Neural progenitor cell (in vitro differentiated cells): ENCODE results near the gene RDX. TPM values are rescaled to one million over a fixed set of nuclear protein-coding genes. Genes with fewer than 3 reads are reported as not detected.

Source experiments
- DNase-seq: peaks from one replicate; pipeline ENCODE4 v3.0.0-alpha.2; 2016; ENCODE audit warnings: low spot score
- H2AFZ ChIP-seq: fragments of 200-600 bp; sonication (generic); replicated peaks from 2 replicates; pipeline ENCODE4 v1.6.1; 2016; ENCODE audit warnings: antibody characterized with exemption
- H3F3A ChIP-seq: fragments of 200-600 bp; sonication (generic); 2 replicates; pipeline ENCODE4 v1.6.1; 2016; ENCODE audit warnings: antibody characterized with exemption, low read depth
- H3K27ac ChIP-seq: fragments of 200-600 bp; sonication (generic); 2 replicates; pipeline ENCODE4 v1.5.1; 2016; ENCODE audit warnings: mild to moderate bottlenecking
- H3K27me3 ChIP-seq: fragments of 200-600 bp; sonication (generic); 2 replicates; pipeline ENCODE4 v1.6.1; 2016; ENCODE audit warnings: mild to moderate bottlenecking, moderate library complexity
- H3K36me3 ChIP-seq: fragments of 200-600 bp; sonication (generic); 2 replicates; pipeline ENCODE4 v1.5.1; 2016
- H3K4me1 ChIP-seq: fragments of 200-600 bp; sonication (generic); 2 replicates; pipeline ENCODE4 v1.6.1; 2016; ENCODE audit warnings: mixed run types
- H3K4me2 ChIP-seq: fragments of 200-600 bp; sonication (generic); 2 replicates; pipeline ENCODE4 v1.6.1; 2016
- H3K4me3 ChIP-seq: fragments of 200-600 bp; sonication (generic); 2 replicates; pipeline ENCODE4 v1.5.1; 2016
- H3K79me2 ChIP-seq: fragments of 200-600 bp; sonication (generic); 2 replicates; pipeline ENCODE4 v1.6.1; 2016; ENCODE audit warnings: low read depth
- H3K9ac ChIP-seq: fragments of 200-600 bp; sonication (generic); 2 replicates; pipeline ENCODE4 v1.6.1; 2016
- H3K9me3 ChIP-seq: fragments of 200-600 bp; sonication (generic); 2 replicates; pipeline ENCODE4 v1.5.1; 2016; ENCODE audit warnings: low read depth
- H4K20me1 ChIP-seq: fragments of 200-600 bp; sonication (generic); 2 replicates; pipeline ENCODE4 v1.6.1; 2016; ENCODE audit warnings: low read depth
- H3K27ac Mint-ChIP-seq: 3 replicates; pipeline ENCODE4 v1.8.0; 2021; ENCODE audit warnings: mixed read lengths
- H3K27me3 Mint-ChIP-seq: 2 replicates; pipeline ENCODE4 v1.8.0; 2022; ENCODE audit warnings: low read depth, mild to moderate bottlenecking, inconsistent platforms, moderate library complexity, mixed read lengths; ENCODE audit not compliant: insufficient read depth
- H3K36me3 Mint-ChIP-seq: 3 replicates; pipeline ENCODE4 v1.8.0; 2021; ENCODE audit warnings: mixed read lengths
- H3K4me1 Mint-ChIP-seq: 3 replicates; pipeline ENCODE4 v1.8.0; 2021; ENCODE audit warnings: mixed read lengths
- H3K4me3 Mint-ChIP-seq: 3 replicates; pipeline ENCODE4 v1.8.0; 2021; ENCODE audit warnings: mild to moderate bottlenecking, moderate library complexity, mixed read lengths
- H3K9me3 Mint-ChIP-seq: 3 replicates; pipeline ENCODE4 v1.8.0; 2020; ENCODE audit warnings: mixed read lengths
- EZH2 ChIP-seq: fragments of 200-600 bp; sonication (generic); IDR thresholded peaks from 2 replicates; pipeline ENCODE4 v1.6.1; 2017; ENCODE audit warnings: antibody characterized with exemption, mild to moderate bottlenecking, moderate library complexity
- EZH2phosphoT487 ChIP-seq: fragments of 200-600 bp; sonication (generic); IDR thresholded peaks from 2 replicates; pipeline ENCODE4 v1.6.1; 2017; ENCODE audit warnings: antibody characterized with exemption
- total RNA-seq: library from RNA; depleted of rRNA; stranded (reverse); fragments of >200 nt; gene quantifications from 2 replicates; pipeline ENCODE4 v1.2.3, GENCODE V29; 2015; ENCODE audit warnings: low replicate concordance
- TF ChIP-seq, protein P1 (sequence below): fragments of 200-600 bp; sonication (generic); IDR thresholded peaks from 2 replicates; pipeline ENCODE4 v1.5.1; 2017; ENCODE audit warnings: antibody characterized with exemption, mild to moderate bottlenecking

RDX gene
- total RNA-seq, 1 donor from 2014 or later: 199 TPM

GRCh38 chr11:110190885-110191284 is 105.5 kb downstream of the RDX start:
- H3F3A ChIP-seq: no peaks in the 10 kb centered on the region
- Mint-ChIP-seq H3K9me3 (peaks cover 4% of the 10 kb centered on the region), H3K4me1 (peaks cover 9% of the 10 kb centered on the region), H3K27ac (no peak overlapping the region), H3K4me3 (no peak overlapping the region), H3K27me3 (no peaks in the 10 kb centered on the region), H3K36me3 (no peaks in the 10 kb centered on the region)
- no peaks in the 10 kb centered on the region for H3K9me3 ChIP-seq
- no peak overlapping the region for H2AFZ ChIP-seq
- H3K4me3 ChIP-seq: no peak overlapping the region
- TF ChIP-seq, protein P1, sequence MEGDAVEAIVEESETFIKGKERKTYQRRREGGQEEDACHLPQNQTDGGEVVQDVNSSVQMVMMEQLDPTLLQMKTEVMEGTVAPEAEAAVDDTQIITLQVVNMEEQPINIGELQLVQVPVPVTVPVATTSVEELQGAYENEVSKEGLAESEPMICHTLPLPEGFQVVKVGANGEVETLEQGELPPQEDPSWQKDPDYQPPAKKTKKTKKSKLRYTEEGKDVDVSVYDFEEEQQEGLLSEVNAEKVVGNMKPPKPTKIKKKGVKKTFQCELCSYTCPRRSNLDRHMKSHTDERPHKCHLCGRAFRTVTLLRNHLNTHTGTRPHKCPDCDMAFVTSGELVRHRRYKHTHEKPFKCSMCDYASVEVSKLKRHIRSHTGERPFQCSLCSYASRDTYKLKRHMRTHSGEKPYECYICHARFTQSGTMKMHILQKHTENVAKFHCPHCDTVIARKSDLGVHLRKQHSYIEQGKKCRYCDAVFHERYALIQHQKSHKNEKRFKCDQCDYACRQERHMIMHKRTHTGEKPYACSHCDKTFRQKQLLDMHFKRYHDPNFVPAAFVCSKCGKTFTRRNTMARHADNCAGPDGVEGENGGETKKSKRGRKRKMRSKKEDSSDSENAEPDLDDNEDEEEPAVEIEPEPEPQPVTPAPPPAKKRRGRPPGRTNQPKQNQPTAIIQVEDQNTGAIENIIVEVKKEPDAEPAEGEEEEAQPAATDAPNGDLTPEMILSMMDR: no peak
- TF ChIP-seq EZH2phosphoT487: no peak
- TF ChIP-seq EZH2: no peak
- H3K27ac ChIP-seq: no peak overlapping the region
- no peaks in the 10 kb centered on the region for H3K79me2 ChIP-seq
- H3K36me3 ChIP-seq: no peaks in the 10 kb centered on the region
- H3K27me3 ChIP-seq: no peaks in the 10 kb centered on the region
- H4K20me1 ChIP-seq: no peaks in the 10 kb centered on the region
- H3K4me2 ChIP-seq: no peak overlapping the region
- no peak overlapping the region for H3K9ac ChIP-seq
- H3K4me1 ChIP-seq: no peaks in the 10 kb centered on the region
- no peak for DNase-seq

DNA sequence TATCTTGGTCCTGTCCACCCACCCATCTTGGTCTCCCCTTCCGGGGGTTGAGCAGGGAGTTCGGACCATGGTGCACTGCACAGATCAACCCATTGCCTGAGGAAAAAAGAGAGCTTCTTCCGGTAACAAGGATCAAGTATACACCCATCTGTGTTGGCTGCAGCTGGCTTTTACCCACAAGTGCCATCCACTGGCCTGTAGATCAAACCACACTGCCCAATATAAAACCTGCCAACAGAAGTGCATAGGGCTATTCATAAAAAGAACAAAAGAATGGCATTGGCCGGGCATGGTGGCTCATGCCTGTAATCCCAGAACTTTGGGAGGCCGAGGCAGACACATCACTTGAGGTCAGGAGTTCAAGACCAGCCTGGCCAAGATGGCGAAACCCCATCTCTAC is 108.7 kb downstream of the RDX start:
- no peaks in the 10 kb centered on the region for H3K27me3 ChIP-seq
- no peak overlapping the region for H3K4me3 ChIP-seq
- no peak for TF ChIP-seq EZH2phosphoT487
- no peak overlapping the region for H3K4me3 Mint-ChIP-seq
- no peak overlapping the region for H3K4me2 ChIP-seq
- H3K79me2 ChIP-seq: no peaks in the 10 kb centered on the region
- peaks cover 23% of the 10 kb centered on the region for H3K4me1 Mint-ChIP-seq
- H4K20me1 ChIP-seq: no peaks in the 10 kb centered on the region
- no peaks in the 10 kb centered on the region for H3K36me3 ChIP-seq
- no peak for DNase-seq
- H3K36me3 Mint-ChIP-seq: no peaks in the 10 kb centered on the region
- H3K27ac ChIP-seq: no peak overlapping the region
- no peak overlapping the region for H2AFZ ChIP-seq
- H3K27me3 Mint-ChIP-seq: peaks cover 2% of the 10 kb centered on the region
- peaks cover 4% of the 10 kb centered on the region for H3K9me3 Mint-ChIP-seq
- no peak overlapping the region for H3K9ac ChIP-seq
- H3F3A ChIP-seq: no peaks in the 10 kb centered on the region
- H3K4me1 ChIP-seq: peaks cover 4% of the 10 kb centered on the region
- no peak overlapping the region for H3K27ac Mint-ChIP-seq
- no peaks in the 10 kb centered on the region for H3K9me3 ChIP-seq

GRCh38 chr11:110186867-110187266 is 109.5 kb downstream of the RDX start:
- Mint-ChIP-seq H3K4me1 (peaks cover 23% of the 10 kb centered on the region), H3K27ac (no peak overlapping the region), H3K4me3 (no peak overlapping the region), H3K36me3 (no peaks in the 10 kb centered on the region), H3K27me3 (peaks cover 2% of the 10 kb centered on the region), H3K9me3 (peaks cover 4% of the 10 kb centered on the region)
- Histone ChIP-seq H2AFZ (no peak overlapping the region), H3K79me2 (no peaks in the 10 kb centered on the region), H3K27me3 (no peaks in the 10 kb centered on the region), H3K4me3 (no peak overlapping the region), H3K27ac (no peak overlapping the region), H3K9me3 (no peaks in the 10 kb centered on the region), H3F3A (no peaks in the 10 kb centered on the region), H3K9ac (no peak overlapping the region), H4K20me1 (no peaks in the 10 kb centered on the region), H3K36me3 (no peaks in the 10 kb centered on the region), H3K4me2 (no peak overlapping the region), H3K4me1 (peaks cover 4% of the 10 kb centered on the region)
- DNase-seq: no peak
- no peak for TF ChIP-seq EZH2phosphoT487

DNA sequence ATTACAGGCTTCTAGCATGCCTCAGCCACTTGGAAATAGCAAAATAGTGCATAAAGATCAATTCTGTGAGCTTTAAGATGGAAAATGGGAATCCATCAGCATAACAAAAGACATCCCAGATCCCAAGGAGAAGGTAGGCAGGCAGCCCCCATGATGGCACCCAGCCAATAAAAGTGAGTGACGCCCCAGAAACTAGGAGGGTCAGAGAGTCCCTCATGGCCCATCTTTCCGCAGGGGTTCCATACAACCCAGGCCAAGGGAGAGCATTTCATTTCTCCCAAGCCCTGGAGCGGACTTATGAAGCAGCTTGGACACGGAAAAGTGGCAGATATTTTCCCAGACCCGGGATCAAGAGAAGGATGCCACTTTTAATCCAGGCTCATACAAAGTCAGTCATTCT is 110.0 kb downstream of the RDX start:
- peaks cover 4% of the 10 kb centered on the region for H3K9me3 Mint-ChIP-seq
- no peak overlapping the region for H2AFZ ChIP-seq

More for the DNA sequence above, 110.0 kb downstream of the RDX start:
- H4K20me1 ChIP-seq: no peaks in the 10 kb centered on the region
- Mint-ChIP-seq H3K36me3 (no peaks in the 10 kb centered on the region), H3K27me3 (peaks cover 2% of the 10 kb centered on the region), H3K4me3 (no peak overlapping the region), H3K27ac (peak overlapping the region; percentile 24), H3K4me1 (peaks cover 23% of the 10 kb centered on the region)
- H3K9ac ChIP-seq: no peak overlapping the region
- H3K4me2 ChIP-seq: no peak overlapping the region
- no peaks in the 10 kb centered on the region for H3K27me3 ChIP-seq
- H3K36me3 ChIP-seq: no peaks in the 10 kb centered on the region
- H3K4me1 ChIP-seq: peaks cover 4% of the 10 kb centered on the region
- DNase-seq: no peak
- no peaks in the 10 kb centered on the region for H3K79me2 ChIP-seq
- H3K27ac ChIP-seq: no peak overlapping the region
- no peaks in the 10 kb centered on the region for H3K9me3 ChIP-seq
- no peak for TF ChIP-seq EZH2phosphoT487
- TF ChIP-seq EZH2: no peak
- TF ChIP-seq, protein P1: no peak
- no peaks in the 10 kb centered on the region for H3F3A ChIP-seq
- no peak overlapping the region for H3K4me3 ChIP-seq
